Umbilical cord (tissue), 2 donors: Measurements from ENCODE around the gene ATXN7L1. TPM values are rescaled to one million over a fixed set of nuclear protein-coding genes. Genes with fewer than 3 reads are reported as not detected.
"Not testable (repeated sequence)": the region's sequence is repeated elsewhere in the genome, so short reads cannot be mapped to it uniquely, and the experiment has no call there.

ENCODE experiments used
- DNase-seq: peaks from one replicate; pipeline ENCODE4 v3.0.0-alpha.2; 2015; ENCODE audit warnings: low spot score
- total RNA-seq: library from RNA; depleted of rRNA; stranded (reverse); fragments of >200 nt; gene quantifications from one replicate; pipeline ENCODE4 v1.2.3, GENCODE V29; 2014; ENCODE audit warnings: low replicate concordance; ENCODE audit not compliant: insufficient read depth

Gene ATXN7L1
- total RNA-seq, 1 donor from 2014 or later = 4.8 TPM

DNA sequence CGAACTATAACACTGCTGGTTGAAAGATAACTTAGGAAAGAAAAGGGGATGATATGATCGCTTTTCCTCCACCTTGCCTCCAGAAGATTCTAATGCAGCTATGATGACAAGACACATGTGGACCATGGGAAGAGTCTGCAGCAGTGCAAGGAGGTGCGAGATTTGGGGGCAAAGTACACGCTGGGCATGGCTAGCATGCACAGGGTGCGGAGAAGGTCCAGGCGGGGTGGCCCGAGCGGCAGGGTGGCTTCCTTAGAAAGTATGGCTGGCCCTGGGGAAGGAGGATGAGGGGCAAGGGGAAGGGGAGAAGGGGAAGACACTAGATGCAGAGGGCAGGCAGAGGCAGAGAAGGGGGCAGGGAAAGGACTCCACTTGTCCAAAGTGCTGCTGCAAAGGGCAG, 15.6 kb downstream of the ATXN7L1 start:
- no peak for DNase-seq

- no peak for DNase-seq
Measured at GRCh38 chr7:105857009-105857952, 19.1 kb downstream of the ATXN7L1 start.

DNA sequence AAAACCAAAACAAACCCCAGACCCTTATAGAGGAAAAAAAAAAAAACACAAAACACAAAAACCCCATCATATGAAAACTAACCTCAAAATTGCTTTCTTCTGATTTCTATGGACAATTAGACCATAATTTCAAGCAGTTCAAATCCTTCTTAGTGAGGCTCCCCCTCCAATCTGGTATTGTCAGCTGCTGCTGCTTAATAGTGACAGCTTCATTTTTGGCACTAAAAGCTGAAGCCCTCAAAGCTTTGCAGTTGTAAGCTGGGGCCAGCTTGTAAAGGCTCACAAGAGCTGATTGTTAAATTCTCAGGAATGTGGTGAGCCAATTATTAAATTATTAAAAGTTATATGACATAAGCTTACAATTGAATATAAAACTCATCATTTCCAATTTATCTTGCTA, 21.9 kb downstream of the ATXN7L1 start:
- peak; percentile 43 for DNase-seq

GRCh38 chr7:105853931-105854419, 22.4 kb downstream of the ATXN7L1 start:
- DNase-seq = peak; percentile 71

DNA sequence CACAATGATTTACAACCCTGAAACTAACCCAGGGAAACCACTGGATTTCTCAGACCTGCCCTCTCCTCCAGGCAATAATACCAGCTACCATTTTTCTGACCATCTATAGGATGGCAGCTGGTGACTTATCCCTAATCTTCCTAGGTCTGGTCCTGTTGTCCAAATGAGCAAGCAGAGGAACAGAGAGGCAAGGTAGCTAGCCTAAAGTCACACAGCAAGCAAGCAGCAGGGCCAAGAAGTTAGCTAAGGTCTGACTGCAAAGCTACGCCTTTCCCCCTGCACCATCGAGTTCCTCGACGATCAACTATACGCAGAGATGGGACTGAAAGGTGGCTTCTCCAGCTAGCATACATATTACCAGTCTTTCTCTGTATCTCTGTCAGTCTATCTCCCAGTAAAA, 25.3 kb downstream of the ATXN7L1 start:
- no peak for DNase-seq

GRCh38 chr7:105849122-105849855, 27.1 kb downstream of the ATXN7L1 start:
- no peak for DNase-seq

DNA sequence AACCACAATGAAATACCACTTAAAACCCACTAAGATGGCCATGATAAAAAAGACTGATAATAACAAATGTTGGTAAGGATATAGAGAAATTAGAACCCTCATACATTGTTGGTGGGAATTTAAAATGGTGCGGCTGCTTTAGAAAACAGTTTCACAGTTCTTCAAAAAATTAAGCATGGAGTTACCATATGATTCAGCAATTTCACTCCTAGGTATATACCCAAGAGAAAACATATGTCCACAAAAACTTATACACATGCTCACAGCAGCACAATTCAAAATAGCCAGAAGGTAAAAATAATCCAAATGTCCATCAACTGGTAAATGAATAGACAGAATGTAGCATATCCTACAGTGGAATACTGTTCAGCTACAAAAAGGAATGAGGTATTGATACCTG, 30.0 kb downstream of the ATXN7L1 start:
- no peak for DNase-seq

- DNase-seq = not testable (repeated sequence)
Measured at GRCh38 chr7:105844681-105845080, 31.7 kb downstream of the ATXN7L1 start.

DNA sequence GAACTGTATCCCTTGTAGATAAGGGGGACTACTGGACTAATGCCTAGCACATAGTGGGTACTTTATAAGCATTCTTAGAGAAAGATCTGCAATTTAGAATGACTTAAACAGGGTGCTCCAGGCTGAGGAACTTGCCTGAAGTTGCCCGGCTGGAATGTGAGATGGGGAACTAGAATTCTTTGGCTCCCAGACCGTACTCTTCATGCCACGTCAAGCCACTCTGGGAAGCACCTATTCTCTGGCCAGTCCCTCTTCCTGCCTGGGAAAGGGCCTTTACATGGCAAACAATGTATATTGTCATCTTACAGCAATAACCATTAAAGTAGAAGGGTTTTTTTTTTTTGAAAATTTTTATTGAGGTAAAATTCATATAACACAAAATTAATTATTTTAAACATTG, 34.5 kb downstream of the ATXN7L1 start:
- DNase-seq = no peak

DNA sequence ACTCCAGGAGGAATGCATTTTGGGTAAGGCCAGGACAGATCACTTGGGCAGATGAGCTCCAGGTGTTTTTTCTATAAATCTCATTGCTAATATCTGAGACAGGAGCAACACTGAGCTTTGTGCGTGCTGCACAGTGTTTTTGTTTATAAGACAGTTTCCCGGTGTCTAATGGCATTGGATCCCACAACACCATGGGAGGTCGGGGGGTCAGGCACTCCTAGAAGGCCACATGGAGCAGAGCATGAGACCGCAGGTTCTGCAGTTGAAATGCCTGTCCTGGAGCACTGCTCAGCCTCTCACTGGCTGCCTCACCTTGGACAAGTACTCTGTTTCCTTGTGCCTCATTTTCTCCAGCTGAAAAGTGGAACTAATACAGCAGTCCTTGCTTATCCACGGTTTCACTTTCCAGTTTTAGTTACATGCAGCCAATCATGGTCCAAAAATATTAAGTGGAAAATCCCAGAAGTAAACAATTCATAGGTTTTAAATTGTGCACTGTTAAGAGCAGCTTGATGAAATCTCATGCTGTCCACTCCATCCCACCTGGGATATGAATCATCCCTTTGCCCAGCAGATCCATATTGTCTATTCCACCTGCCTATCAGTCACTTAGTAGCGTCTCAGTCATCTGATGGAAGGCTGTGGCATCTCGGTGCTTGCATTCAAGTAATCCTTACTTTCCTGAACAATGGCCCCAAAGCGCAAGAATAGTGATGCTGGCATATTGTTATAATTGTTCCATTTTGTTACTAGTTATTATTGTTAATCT, 35.2 kb downstream of the ATXN7L1 start:
- no peak for DNase-seq

GRCh38 chr7:105839266-105839665, 37.1 kb downstream of the ATXN7L1 start:
- no peak for DNase-seq

GRCh38 chr7:105838627-105839231, 37.7 kb downstream of the ATXN7L1 start:
- no peak for DNase-seq

DNA sequence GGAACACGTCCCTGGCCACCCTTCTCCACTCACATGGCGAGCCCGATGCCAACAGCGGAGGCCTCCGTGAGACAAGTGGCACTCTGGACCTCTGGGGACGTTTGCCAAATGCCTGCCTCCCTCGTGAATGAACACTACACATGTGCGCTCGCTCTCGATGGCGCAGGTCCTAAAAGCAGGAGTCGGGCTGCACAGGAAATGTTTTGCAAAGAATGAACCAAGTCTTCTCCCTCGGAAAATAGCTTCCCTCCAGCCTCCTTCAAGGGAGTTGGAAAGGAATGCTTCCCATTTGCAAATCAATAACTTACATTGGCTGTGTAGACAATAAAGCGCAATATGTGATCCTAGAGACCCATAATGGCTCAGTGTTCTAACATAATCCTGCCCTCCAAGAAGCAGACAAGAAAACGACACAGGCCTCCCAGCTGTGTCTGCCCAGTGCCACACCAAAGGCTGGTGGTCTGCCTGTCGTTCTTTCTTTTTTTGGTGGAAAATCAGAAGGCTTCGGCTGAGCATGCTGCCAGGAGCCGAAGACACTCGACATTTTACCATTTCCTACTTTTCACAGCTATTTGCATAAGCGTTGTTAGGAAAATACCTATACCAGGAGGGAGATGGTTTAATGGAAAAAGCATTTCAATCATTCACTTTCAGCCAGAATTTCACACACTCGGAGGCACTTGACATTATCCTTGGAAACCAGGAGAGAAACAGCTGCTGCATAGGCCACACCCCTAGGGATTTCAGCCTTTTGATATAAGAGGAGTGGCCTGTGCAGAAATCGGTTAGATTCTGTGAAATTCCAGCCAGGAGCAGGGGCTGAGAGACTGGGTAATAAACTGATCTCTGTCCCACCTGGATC, 38.4 kb downstream of the ATXN7L1 start:
- peak; percentile 31 for DNase-seq

DNA sequence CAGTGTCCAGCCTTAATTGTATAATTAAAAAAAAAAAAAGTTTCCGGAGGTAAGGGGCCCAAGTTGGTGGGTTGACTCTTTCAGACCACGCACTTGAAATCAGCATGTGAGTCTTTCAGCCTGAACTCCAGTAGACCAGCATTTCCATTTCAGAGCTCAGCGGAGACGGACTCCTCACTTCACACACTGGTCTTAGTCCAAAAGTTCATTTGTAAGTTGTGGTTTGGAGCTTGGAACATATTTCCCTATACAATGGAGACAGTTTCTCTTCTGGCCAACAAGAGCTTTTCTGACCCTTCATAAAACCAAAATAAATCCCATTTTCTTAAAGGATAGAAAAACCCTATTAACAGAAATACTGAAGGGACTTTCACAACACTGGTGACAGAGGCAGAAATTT, 41.0 kb downstream of the ATXN7L1 start:
- no peak for DNase-seq

DNA sequence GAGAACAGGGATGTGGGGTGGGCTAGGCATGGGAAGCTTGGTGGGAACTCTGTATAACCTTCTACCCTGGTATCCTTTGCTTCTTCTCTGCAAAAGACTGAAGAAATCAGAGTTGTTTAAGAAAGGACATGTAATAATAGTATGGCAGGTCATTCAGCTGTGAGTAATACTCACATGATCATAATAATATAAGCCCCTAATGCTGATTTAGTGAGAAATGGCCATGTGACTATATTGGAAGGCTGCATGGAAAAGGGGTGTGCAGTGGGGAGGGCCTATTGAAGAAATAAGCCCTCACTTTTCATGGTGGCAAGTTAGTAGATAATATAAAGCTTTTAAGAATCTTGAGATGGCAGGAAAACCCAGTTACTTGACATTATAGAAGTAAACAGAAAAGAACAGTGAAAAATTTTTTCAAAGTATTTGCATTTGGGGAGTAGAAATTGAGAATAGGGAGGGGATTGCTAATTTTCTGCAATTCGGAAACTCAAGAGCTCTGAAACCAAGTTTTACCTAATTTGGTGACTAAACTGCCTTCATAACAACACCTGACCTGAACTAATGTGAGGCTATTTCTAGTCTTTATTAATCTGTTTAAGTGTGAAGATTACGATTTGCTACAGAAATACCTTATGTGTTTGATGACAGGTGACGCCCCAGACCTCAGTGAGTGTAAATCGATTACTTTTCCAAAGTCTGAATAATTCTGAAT, 44.4 kb downstream of the ATXN7L1 start:
- no peak for DNase-seq

DNA sequence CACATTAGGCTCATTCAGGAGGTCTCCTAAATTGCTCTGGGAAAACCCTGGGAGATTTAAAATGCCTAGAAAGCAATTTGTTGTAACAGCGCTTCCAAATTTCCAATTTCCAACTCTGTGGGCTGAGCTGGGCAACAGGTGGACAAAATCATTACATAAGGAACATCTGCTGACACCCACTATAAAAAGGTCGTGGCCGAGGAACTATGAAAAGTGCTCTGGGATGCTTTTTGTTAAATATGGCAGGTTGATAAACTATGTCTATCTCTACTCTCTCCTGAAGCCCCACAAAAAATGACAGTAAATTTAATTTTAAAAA, 45.1 kb downstream of the ATXN7L1 start:
- no peak for DNase-seq

DNA sequence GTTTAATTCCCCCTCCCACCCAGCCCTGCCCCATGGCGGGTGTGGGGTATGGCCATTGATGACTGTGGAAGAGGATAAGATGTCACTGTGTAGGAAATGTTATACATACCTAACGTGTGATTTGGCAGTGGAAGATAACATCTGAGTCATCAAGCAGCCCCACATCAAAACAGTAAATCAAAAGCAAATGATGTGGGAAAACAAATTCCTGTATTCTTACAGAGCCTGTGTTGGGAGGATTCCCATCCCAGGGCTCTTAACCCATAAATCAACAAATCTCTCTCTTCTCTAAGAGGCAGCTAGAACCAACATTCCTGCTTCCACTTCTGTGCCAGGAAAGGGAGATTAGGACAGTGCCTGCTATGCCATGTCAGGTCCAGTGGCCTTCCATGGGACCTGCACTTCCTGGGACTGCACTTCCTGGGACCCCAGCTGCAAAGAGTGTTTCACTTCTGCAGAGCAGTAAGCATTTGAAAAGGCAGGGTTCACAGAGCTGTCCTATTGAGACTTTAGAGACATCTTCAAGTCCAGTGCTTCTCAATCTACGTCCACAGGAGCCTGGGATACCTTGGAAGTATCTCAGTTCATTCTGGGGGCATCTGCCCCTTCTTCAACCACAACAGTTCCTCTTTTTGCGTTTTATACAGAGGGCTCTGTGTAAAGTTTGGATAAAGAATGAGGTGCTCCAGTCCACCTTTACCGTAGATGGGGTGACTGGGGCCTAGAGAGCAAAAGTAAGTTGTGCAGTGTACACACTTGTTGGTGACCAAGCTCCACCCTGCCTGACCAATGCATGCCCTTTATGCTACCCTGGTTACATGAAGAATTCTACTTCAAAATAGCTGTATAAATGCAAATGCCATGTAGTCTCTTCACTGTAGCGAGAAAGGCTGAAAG, 45.7 kb downstream of the ATXN7L1 start:
- DNase-seq = peak; percentile 86

DNA sequence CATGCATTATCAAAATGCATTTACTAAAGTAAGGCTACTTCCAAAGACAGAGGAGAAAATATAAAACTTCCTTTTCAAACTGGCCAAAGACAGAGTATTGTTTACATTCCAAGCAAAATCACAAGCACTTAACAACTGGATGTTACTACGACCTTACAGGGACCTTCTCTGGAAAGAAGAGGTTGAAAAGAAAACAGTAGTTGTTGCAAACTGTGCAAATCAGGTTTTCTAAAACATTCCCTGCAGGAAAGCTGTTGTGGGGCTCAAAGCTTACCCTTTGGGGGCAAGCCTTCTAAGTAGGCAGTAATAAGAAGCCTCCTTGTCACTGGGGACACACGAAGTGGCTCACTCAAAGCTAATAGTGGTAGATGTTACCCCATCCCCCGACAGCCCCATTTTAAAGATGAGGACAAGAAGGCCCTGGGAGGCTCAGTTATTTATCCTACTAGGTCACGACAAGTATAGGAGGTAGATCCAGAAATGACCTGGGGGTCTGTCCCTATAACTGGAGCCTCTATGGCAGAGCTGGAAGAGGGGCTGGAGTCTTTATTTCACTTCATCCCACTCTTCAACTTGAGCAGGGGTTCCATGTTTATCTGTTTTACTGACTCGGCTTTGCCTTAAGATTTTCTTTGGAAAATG, 46.6 kb downstream of the ATXN7L1 start:
- DNase-seq = no peak
